Heart left ventricle (tissue), 16 donors: ENCODE data around the gene FKBP5. TPM values are rescaled to one million over a fixed set of nuclear protein-coding genes. Genes with fewer than 3 reads are reported as not detected.
"Not testable (repeated sequence)": the region's sequence is repeated elsewhere in the genome, so short reads cannot be mapped to it uniquely, and the experiment has no call there.

Experiments used
- ATAC-seq, 4 donors: fragments of 200-7000 bp; cut with Tn5 transposase; one replicate each; pipeline ENCODE4 v1.9.1; 2020 to 2022; ENCODE audit warnings: moderate library complexity in 4 of 4, mild to moderate bottlenecking in 3 of 4, moderate number of reproducible peaks in 1 of 4
- DNase-seq, 5 donors: peaks; one replicate each; pipeline ENCODE4 v3.0.0-alpha.2; 2020
- H3K27ac ChIP-seq, 12 donors: fragments of 200-600 bp; sonication (generic) in 4 of 12; one replicate each; pipeline versions ENCODE4 v1.5.0 to v1.8.0; 2016 to 2022; ENCODE audit warnings: mild to moderate bottlenecking in 2 of 12
- H3K27me3 ChIP-seq, 9 donors: fragments of 200-600 bp; sonication (generic) in 2 of 9; one replicate each; pipeline versions ENCODE4 v1.5.1 to v1.8.0; 2016 to 2022; ENCODE audit warnings: mild to moderate bottlenecking in 3 of 9
- H3K36me3 ChIP-seq, 9 donors: fragments of 200-600 bp; sonication (generic) in 2 of 9; one replicate each; pipeline versions ENCODE4 v1.5.0 to v1.8.0; 2018 to 2022; ENCODE audit warnings: mild to moderate bottlenecking in 2 of 9
- H3K4me1 ChIP-seq, 12 donors: fragments of 200-600 bp; sonication (generic) in 4 of 12; one replicate each; pipeline versions ENCODE4 v1.5.0 to v1.8.0; 2016 to 2022; ENCODE audit warnings: mild to moderate bottlenecking in 3 of 12
- H3K4me3 ChIP-seq, 12 donors: fragments of 200-600 bp; sonication (generic) in 4 of 12; one replicate each; pipeline versions ENCODE4 v1.5.0 to v1.8.0; 2017 to 2022; ENCODE audit warnings: mild to moderate bottlenecking in 9 of 12, moderate library complexity in 4 of 12
- H3K9me3 ChIP-seq, 12 donors: fragments of 200-600 bp; sonication (generic) in 4 of 12; one replicate each; pipeline versions ENCODE4 v1.5.0 to v1.8.0; 2016 to 2022; ENCODE audit warnings: mild to moderate bottlenecking in 1 of 12
- POLR2A ChIP-seq, 2 donors: fragments of 450-650 bp; IDR thresholded peaks; one replicate each; pipeline ENCODE4 v1.6.1; 2017; ENCODE audit warnings: antibody characterized with exemption in 2 of 2, mild to moderate bottlenecking in 2 of 2, moderate library complexity in 2 of 2
- WGBS, 4 donors: extraction: QIAGEN DNeasy Blood & Tissue Kit in 2 of 4; methylation state at CpG; one replicate each; pipeline versions ENCODE4 v1.1.5 to v1.1.7; 2013 to 2018; 5-methylcytosine and 5-hydroxymethylcytosine counted together
- intact Hi-C, 10 donors: fragments of 100-400 bp; cut with DNase I; formaldehyde crosslinking; loops; one replicate each; pipeline versions ENCODE4 v1.11.1 to v1.14.2; 2022
- polyA plus RNA-seq, 2 donors: library from polyadenylated mRNA; stranded (reverse); fragments of 200-250 nt; gene quantifications; one replicate each; pipeline ENCODE4 v1.2.3, GENCODE V29; 2013
- total RNA-seq, 9 donors: library from RNA; depleted of rRNA in 2 of 9; stranded (reverse); fragments of >200 nt in 2 of 9; fragmentation: NEBNext Ultra II Directional in 3 of 9; extraction: Animal tissue kit (Norgen Biotek cat#: 25700) in 3 of 9; gene quantifications; one replicate each; pipeline versions ENCODE4 v1.1.0 to v1.2.4, GENCODE V29; 2016 to 2023
- TF ChIP-seq, protein P1 (sequence below), 12 donors: fragments of 200-600 bp; sonication (generic) in 4 of 12; IDR thresholded peaks; one replicate each; pipeline versions ENCODE4 v1.5.0 to v1.8.0; 2018 to 2022; ENCODE audit warnings: antibody characterized with exemption in 12 of 12, mild to moderate bottlenecking in 5 of 12
- donor health status: ischemic (EF 13 %, LVEDD 7.1; RV severe dilation, severe dysfunction).
- donor health status: healthy with polysubstance abuse.
- donor health status: DM: no; HTN: yes; CAD: no.
- donor health status: DM: no; HTN: no; CAD: no.
- donor health status: ischemic (EF 25% LVEDD 6.9; RV normal size, moderate dysfunction).
- donor health status: ischemic (EF 25% LVEDD 5.7; RV mildly dilated, moderate dysfunction).
- donor health status: healthy.
- donor health status: DM: yes; HTN: yes; CAD: no.
- donor health status: ischemic (EF 35%, LVEDD 5.7; RV mildly dilated, moderate dysfunction).
- donor health status: nonischemic (EF 11% LVEDD 7.7; RV severe dilation, severe dysfunction).
- donor health status: DM: yes; HTN: yes; CAD: no.
- donor health status: PGD.
- donor health status: ischemic (EF 29% LVEDD 5.4; RV normal size, mild dysfunction).
- donor health status: nonischemic (EF 23%, LVEDD 6.1; RV moderate dilation, normal function).

The FKBP5 gene
- total and polyA plus RNA-seq, 11 donors: 19.7 to 351 (median 104) TPM

DNA sequence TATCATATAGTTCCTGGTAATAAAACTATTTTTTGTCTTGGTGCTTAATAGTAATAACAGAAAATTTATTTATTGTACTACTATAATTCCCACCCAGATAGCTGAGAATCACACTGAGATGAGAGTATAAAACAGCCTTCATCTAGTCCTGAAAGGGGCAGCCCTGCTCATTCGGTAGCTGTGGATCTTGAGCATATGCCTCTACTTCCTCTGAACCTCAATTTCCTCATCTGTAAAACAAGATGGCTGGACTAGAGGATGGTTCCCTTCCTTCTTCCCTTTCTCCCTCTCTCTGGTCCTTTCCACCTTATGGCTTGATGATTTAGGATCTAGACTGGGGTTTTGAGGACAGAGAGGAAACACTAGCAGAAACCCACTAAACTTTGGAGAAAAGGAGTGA lies 15.0 kb downstream of the FKBP5 start:
- peaks cover 0 to 98% (median 20%) of the 10 kb centered on the region in 12 donors for H3K4me1 ChIP-seq
- intact Hi-C loops: loop anchor here in 1 of 10 donors (5.0 kb wide), 1 partner anchor 64 kb away; the partner anchor contains the start of gene ARMC12
- H3K4me3 ChIP-seq: no peak overlapping the region
- TF ChIP-seq, protein P1, sequence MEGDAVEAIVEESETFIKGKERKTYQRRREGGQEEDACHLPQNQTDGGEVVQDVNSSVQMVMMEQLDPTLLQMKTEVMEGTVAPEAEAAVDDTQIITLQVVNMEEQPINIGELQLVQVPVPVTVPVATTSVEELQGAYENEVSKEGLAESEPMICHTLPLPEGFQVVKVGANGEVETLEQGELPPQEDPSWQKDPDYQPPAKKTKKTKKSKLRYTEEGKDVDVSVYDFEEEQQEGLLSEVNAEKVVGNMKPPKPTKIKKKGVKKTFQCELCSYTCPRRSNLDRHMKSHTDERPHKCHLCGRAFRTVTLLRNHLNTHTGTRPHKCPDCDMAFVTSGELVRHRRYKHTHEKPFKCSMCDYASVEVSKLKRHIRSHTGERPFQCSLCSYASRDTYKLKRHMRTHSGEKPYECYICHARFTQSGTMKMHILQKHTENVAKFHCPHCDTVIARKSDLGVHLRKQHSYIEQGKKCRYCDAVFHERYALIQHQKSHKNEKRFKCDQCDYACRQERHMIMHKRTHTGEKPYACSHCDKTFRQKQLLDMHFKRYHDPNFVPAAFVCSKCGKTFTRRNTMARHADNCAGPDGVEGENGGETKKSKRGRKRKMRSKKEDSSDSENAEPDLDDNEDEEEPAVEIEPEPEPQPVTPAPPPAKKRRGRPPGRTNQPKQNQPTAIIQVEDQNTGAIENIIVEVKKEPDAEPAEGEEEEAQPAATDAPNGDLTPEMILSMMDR (IDR thresholded peaks at IDR 0.05): no peak
- no peak for TF ChIP-seq POLR2A (IDR thresholded peaks at IDR 0.05)
- WGBS, 4 donors: 78 to 90% (median 81%) methylated on average over 1 of the region's 1 CpG
- peak overlapping the region in 1 of 12 donors; percentile 76 for H3K27ac ChIP-seq
- ATAC-seq (no peak), DNase-seq (no peak)
- H3K9me3 ChIP-seq: no peaks in the 10 kb centered on the region
- peaks cover 0 to 9% (median 0%) of the 10 kb centered on the region in 9 donors for H3K36me3 ChIP-seq
- H3K27me3 ChIP-seq: no peaks in the 10 kb centered on the region

DNA sequence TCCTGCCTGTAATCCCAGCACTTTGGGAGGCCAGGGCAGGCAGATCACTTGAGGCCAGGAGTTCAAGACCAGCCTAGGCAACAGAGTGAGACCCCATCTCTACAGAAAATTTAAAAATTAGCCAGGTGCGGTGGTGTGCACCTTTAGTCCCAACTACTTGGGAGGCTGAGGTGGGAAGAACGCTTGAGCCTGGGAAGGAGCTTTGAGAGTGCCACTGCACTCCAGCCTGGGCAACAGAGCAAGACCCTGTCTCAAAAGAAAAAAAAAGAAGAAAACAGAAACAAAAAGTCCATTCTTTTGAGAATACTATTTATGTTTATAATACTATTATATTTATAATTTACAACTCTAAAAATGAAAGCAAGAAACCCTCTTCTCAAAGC lies 15.4 kb downstream of the FKBP5 start:
- not testable (repeated sequence) for H3K4me3 ChIP-seq, H3K27me3 ChIP-seq, H3K36me3 ChIP-seq, DNase-seq, ATAC-seq, H3K9me3 ChIP-seq
- WGBS, 4 donors: 97 to 100% (median 99%) methylated on average over 2 of the region's 2 CpGs
- peak overlapping the region in 1 of 12 donors; percentile 76 for H3K27ac ChIP-seq
- H3K4me1 ChIP-seq: peaks cover 0 to 98% (median 23%) of the 10 kb centered on the region in 12 donors
- intact Hi-C loops: loop anchor here in 1 of 10 donors (5.0 kb wide), 1 partner anchor 64 kb away; the partner anchor contains the start of gene ARMC12

DNA sequence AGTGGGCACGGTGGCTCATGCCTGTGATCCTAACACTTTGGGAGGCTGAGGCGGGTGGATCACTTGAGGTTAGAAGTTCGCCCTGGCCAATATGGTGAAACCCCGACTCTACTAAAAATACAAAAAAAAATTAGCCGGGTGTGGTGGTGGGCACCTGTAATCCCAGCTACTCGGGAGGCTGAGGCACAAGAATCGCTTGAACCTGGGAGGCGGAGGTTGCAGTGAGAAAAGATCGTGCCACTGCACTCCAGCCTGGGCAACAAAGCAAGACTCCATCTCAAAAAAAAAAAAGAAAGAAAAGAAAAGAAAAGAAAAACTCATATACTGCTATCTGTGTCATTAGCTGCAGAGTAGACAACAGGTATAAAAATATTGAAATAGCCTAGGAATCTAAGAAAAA lies 18.3 kb downstream of the FKBP5 start:
- not testable (repeated sequence) for H3K27me3 ChIP-seq, H3K9me3 ChIP-seq, ATAC-seq, H3K4me3 ChIP-seq, H3K36me3 ChIP-seq, DNase-seq
- H3K27ac ChIP-seq: peak overlapping the region in 1 of 12 donors; percentile 76
- intact Hi-C loops: loop anchor here in 1 of 10 donors (5.0 kb wide), 1 partner anchor 67 kb away; the partner anchor contains the start of gene ARMC12
- H3K4me1 ChIP-seq: peaks cover 0 to 97% (median 22%) of the 10 kb centered on the region in 12 donors
- 94 to 98% (median 96%) methylated on average over 9 of the region's 9 CpGs for WGBS, 4 donors

DNA sequence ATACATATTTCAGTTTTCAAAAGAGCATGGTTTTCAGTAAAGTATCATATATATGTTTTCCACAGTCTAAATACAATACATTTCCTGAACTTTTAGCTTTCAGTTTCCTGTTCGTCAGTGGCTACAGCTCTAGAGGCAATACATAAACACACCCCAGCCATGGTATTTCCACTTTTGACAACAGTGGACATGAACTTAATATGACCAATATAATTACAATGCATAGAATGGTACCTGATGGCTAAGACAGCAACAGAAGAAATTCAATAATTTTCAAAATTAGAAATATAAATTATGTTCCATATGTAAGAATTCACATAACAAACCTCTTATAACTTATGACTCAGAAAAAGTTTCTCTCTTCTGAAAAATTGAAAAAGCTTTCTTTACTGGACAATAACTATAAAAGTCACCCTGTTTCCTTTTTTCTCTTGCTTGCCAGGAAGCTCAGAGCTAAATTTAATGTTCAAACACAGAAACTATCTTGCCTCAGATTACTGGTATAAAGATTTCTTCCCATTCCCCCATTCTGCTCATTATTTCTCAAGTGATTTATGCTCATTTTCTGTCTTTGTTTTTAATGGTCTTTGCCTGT lies 19.2 kb downstream of the FKBP5 start:
- ATAC-seq: peak in 1 of 4 donors; percentile 67

More for the DNA sequence above, 19.2 kb downstream of the FKBP5 start:
- 35 to 50% (median 46%) methylated on average over 1 of the region's 1 CpG for WGBS, 4 donors
- intact Hi-C loops: loop anchor here in 1 of 10 donors (5.0 kb wide), 1 partner anchor 68 kb away; the partner anchor contains the start of gene ARMC12
- Histone ChIP-seq H3K27me3 (no peaks in the 10 kb centered on the region), H3K4me3 (peak overlapping the region in 6 of 12 donors; percentile 6 to 37 (median 18)), H3K4me1 (peaks cover 0 to 97% (median 23%) of the 10 kb centered on the region in 12 donors), H3K36me3 (no peaks in the 10 kb centered on the region), H3K27ac (peak overlapping the region in 6 of 12 donors; percentile 4 to 76 (median 36)), H3K9me3 (no peaks in the 10 kb centered on the region)
- TF ChIP-seq, protein P1 (IDR thresholded peaks at IDR 0.05): no peak
- TF ChIP-seq POLR2A (IDR thresholded peaks at IDR 0.05): no peak
- no peak for DNase-seq
